ENCODE measurements around the gene FGFR2. TPM values are rescaled to one million over a fixed set of nuclear protein-coding genes. Genes with fewer than 3 reads are reported as not detected.

FGFR2 gene
- total RNA-seq, 1 donor from 2014 or later, result 15.3 TPM

- Mint-ChIP-seq H3K36me3 (ENCODE audit: low read depth, unreplicated experiment) (no peaks in the 10 kb centered on the region), H3K27ac (ENCODE audit: unreplicated experiment) (no peak overlapping the region)
Observed at GRCh38 chr10:121460733-121461132, 137.5 kb downstream of the FGFR2 start.

GRCh38 chr10:121459622-121460453 is 138.4 kb downstream of the FGFR2 start:
- TF ChIP-seq, protein P1, sequence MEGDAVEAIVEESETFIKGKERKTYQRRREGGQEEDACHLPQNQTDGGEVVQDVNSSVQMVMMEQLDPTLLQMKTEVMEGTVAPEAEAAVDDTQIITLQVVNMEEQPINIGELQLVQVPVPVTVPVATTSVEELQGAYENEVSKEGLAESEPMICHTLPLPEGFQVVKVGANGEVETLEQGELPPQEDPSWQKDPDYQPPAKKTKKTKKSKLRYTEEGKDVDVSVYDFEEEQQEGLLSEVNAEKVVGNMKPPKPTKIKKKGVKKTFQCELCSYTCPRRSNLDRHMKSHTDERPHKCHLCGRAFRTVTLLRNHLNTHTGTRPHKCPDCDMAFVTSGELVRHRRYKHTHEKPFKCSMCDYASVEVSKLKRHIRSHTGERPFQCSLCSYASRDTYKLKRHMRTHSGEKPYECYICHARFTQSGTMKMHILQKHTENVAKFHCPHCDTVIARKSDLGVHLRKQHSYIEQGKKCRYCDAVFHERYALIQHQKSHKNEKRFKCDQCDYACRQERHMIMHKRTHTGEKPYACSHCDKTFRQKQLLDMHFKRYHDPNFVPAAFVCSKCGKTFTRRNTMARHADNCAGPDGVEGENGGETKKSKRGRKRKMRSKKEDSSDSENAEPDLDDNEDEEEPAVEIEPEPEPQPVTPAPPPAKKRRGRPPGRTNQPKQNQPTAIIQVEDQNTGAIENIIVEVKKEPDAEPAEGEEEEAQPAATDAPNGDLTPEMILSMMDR (IDR thresholded peaks at IDR 0.05; ENCODE audit: unreplicated experiment), result no peak
- H3K4me1 Mint-ChIP-seq (ENCODE audit: unreplicated experiment), result no peaks in the 10 kb centered on the region
- H3K9me3 Mint-ChIP-seq (ENCODE audit: unreplicated experiment), result no peaks in the 10 kb centered on the region
- no peak overlapping the region for H3K4me3 Mint-ChIP-seq (ENCODE audit: unreplicated experiment)
- H3K27ac Mint-ChIP-seq (ENCODE audit: unreplicated experiment), result no peak overlapping the region
- H3K27me3 Mint-ChIP-seq (ENCODE audit: unreplicated experiment), result peaks cover 7% of the 10 kb centered on the region
- no peaks in the 10 kb centered on the region for H3K36me3 Mint-ChIP-seq (ENCODE audit: low read depth, unreplicated experiment)
- DNase-seq (ENCODE audit: low spot score), result no peak

More at GRCh38 chr10:121460733-121461132, 137.5 kb downstream of the FGFR2 start:
- no peaks in the 10 kb centered on the region for H3K4me1 Mint-ChIP-seq (ENCODE audit: unreplicated experiment)
- no peak for DNase-seq (ENCODE audit: low spot score)
- H3K4me3 Mint-ChIP-seq (ENCODE audit: unreplicated experiment), result no peak overlapping the region
- no peaks in the 10 kb centered on the region for H3K9me3 Mint-ChIP-seq (ENCODE audit: unreplicated experiment)
- H3K27me3 Mint-ChIP-seq (ENCODE audit: unreplicated experiment), result peaks cover 4% of the 10 kb centered on the region
- TF ChIP-seq, protein P1 (IDR thresholded peaks at IDR 0.05; ENCODE audit: unreplicated experiment), result no peak

- Mint-ChIP-seq H3K36me3 (ENCODE audit: low read depth, unreplicated experiment) (no peaks in the 10 kb centered on the region), H3K27ac (ENCODE audit: unreplicated experiment) (no peak overlapping the region)
- no peak for DNase-seq (ENCODE audit: low spot score)
Observed at GRCh38 chr10:121459279-121459621, 139.0 kb downstream of the FGFR2 start.

GRCh38 chr10:121457729-121458128 is 140.5 kb downstream of the FGFR2 start:
- Mint-ChIP-seq H3K9me3 (ENCODE audit: unreplicated experiment) (no peaks in the 10 kb centered on the region), H3K27ac (ENCODE audit: unreplicated experiment) (no peak overlapping the region), H3K36me3 (ENCODE audit: low read depth, unreplicated experiment) (no peaks in the 10 kb centered on the region), H3K4me3 (ENCODE audit: unreplicated experiment) (no peak overlapping the region), H3K27me3 (ENCODE audit: unreplicated experiment) (peaks cover 7% of the 10 kb centered on the region), H3K4me1 (ENCODE audit: unreplicated experiment) (no peaks in the 10 kb centered on the region)
- DNase-seq (ENCODE audit: low spot score), result no peak
- TF ChIP-seq, protein P1 (IDR thresholded peaks at IDR 0.05; ENCODE audit: unreplicated experiment), result no peak

More at GRCh38 chr10:121459279-121459621, 139.0 kb downstream of the FGFR2 start:
- TF ChIP-seq, protein P1 (IDR thresholded peaks at IDR 0.05; ENCODE audit: unreplicated experiment), result no peak
- H3K9me3 Mint-ChIP-seq (ENCODE audit: unreplicated experiment), result no peaks in the 10 kb centered on the region
- H3K27me3 Mint-ChIP-seq (ENCODE audit: unreplicated experiment), result peaks cover 7% of the 10 kb centered on the region
- H3K4me3 Mint-ChIP-seq (ENCODE audit: unreplicated experiment), result no peak overlapping the region
- no peaks in the 10 kb centered on the region for H3K4me1 Mint-ChIP-seq (ENCODE audit: unreplicated experiment)

DNA sequence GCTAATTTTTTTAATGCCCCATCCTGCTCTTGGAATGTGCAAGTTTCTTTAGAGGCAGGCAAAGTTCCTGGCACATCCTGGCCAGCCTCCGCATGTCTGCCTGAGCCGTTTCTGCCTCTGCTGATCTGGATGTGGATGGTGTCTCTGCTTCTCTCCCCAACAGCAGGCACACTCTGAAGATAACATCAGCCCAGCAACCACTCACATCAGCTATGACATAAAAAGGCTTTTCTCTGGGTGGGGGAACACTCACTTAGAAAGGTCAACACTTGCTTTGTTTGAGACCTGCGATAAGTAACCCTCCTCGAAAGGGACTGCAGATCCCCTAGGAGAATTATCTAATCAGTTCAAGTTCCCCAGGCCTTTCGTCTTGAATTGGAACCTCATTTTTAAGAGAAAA is 142.9 kb downstream of the FGFR2 start:
- H3K36me3 Mint-ChIP-seq (ENCODE audit: low read depth, unreplicated experiment), result no peaks in the 10 kb centered on the region

More for the DNA sequence above, 142.9 kb downstream of the FGFR2 start:
- Mint-ChIP-seq H3K27ac (ENCODE audit: unreplicated experiment) (no peak overlapping the region), H3K4me1 (ENCODE audit: unreplicated experiment) (no peaks in the 10 kb centered on the region), H3K4me3 (ENCODE audit: unreplicated experiment) (no peak overlapping the region), H3K27me3 (ENCODE audit: unreplicated experiment) (peaks cover 7% of the 10 kb centered on the region), H3K9me3 (ENCODE audit: unreplicated experiment) (no peaks in the 10 kb centered on the region)
- DNase-seq (ENCODE audit: low spot score), result no peak
- TF ChIP-seq, protein P1 (IDR thresholded peaks at IDR 0.05; ENCODE audit: unreplicated experiment), result no peak
